SU-DHL-6 (cell line): ENCODE results near the gene AHRR.
"Not testable (repeated sequence)": the region's sequence is repeated elsewhere in the genome, so short reads cannot be mapped to it uniquely, and the experiment has no call there.

Experiments used
- H2AFZ ChIP-seq: fragments of 200-600 bp; sonication (generic); 2 replicates; pipeline ENCODE4 v1.6.1; 2014; ENCODE audit warnings: low read depth, mild to moderate bottlenecking, moderate library complexity, mixed read lengths, antibody characterized with exemption, low read length; ENCODE audit not compliant: severe bottlenecking
- H3F3A ChIP-seq: fragments of 200-600 bp; shearing (Covaris generic); 2 replicates; pipeline ENCODE4 v1.6.0; 2016; ENCODE audit warnings: antibody characterized with exemption, mild to moderate bottlenecking; ENCODE audit not compliant: insufficient read depth
- H3K27ac ChIP-seq: fragments of 200-600 bp; sonication (generic); 2 replicates; pipeline ENCODE4 v1.5.1; 2016; ENCODE audit warnings: low read depth, mild to moderate bottlenecking, low read length, moderate library complexity, mixed read lengths
- H3K27me3 ChIP-seq: fragments of 200-600 bp; sonication (generic), shearing (Covaris generic); 2 replicates; pipeline ENCODE4 v1.6.0; 2014; ENCODE audit warnings: mild to moderate bottlenecking, low read length
- H3K36me3 ChIP-seq: fragments of 200-600 bp; sonication (generic); 2 replicates; pipeline ENCODE4 v1.6.1; 2014; ENCODE audit warnings: mild to moderate bottlenecking, low read length, mixed read lengths
- H3K4me2 ChIP-seq: fragments of 300-600, 200-600 bp; shearing (Covaris generic), sonication (generic); 2 replicates; pipeline ENCODE4 v1.6.0; 2014; ENCODE audit warnings: low read length, low read depth, mild to moderate bottlenecking; ENCODE audit not compliant: poor library complexity, severe bottlenecking
- H3K4me3 ChIP-seq: fragments of 200-600 bp; sonication (generic); 2 replicates; pipeline ENCODE4 v1.5.1; 2014; ENCODE audit warnings: antibody characterized with exemption, low read length, mild to moderate bottlenecking, mixed read lengths; ENCODE audit not compliant: insufficient read depth, poor library complexity, severe bottlenecking
- H3K79me2 ChIP-seq: fragments of 200-600 bp; sonication (generic); 2 replicates; pipeline ENCODE4 v1.6.1; 2014; ENCODE audit warnings: mild to moderate bottlenecking, low read length, moderate library complexity; ENCODE audit not compliant: insufficient read depth
- H3K9ac ChIP-seq: fragments of 200-600 bp; sonication (generic); 2 replicates; pipeline ENCODE4 v1.7.0; 2014; ENCODE audit warnings: mild to moderate bottlenecking, low read length
- H3K9me2 ChIP-seq: fragments of 200-600 bp; sonication (generic); replicated peaks from 2 replicates; pipeline ENCODE4 v1.6.1; 2014; ENCODE audit warnings: low read length; ENCODE audit not compliant: insufficient read depth
- H3K9me3 ChIP-seq: fragments of 200-600 bp; sonication (generic); 2 replicates; pipeline ENCODE4 v1.6.1; 2014; ENCODE audit warnings: low read length, mixed read lengths; ENCODE audit not compliant: insufficient read depth
- H4K20me1 ChIP-seq: fragments of 200-600 bp; sonication (generic); 2 replicates; pipeline ENCODE4 v1.6.1; 2014; ENCODE audit warnings: low read depth, mild to moderate bottlenecking, antibody characterized with exemption, low read length, moderate library complexity, mixed read lengths
- CTCF ChIP-seq: fragments of 200-600 bp; sonication (generic); IDR thresholded peaks from one replicate; pipeline ENCODE4 v1.5.1; 2017; ENCODE audit warnings: antibody characterized with exemption, mild to moderate bottlenecking, low read length, moderate library complexity; ENCODE audit not compliant: insufficient read depth, poor library complexity, severe bottlenecking
- EZH2phosphoT487 ChIP-seq: fragments of 200-600 bp; sonication (generic), shearing (Covaris generic); conservative IDR thresholded peaks from 2 replicates; pipeline ENCODE4 v1.6.1; 2018; ENCODE audit warnings: mild to moderate bottlenecking, antibody characterized with exemption, low read length, moderate library complexity, mixed read lengths

The AHRR gene

GRCh38 chr5:302966-303365, 18.5 kb upstream of the AHRR start:
- H3K9me3 ChIP-seq: no peaks in the 10 kb centered on the region
- peaks cover 8% of the 10 kb centered on the region; the same call in 1 of the 2 replicates for H3K79me2 ChIP-seq
- peak overlapping the region; percentile 58 for H3K27ac ChIP-seq
- no peaks in the 10 kb centered on the region for H3K36me3 ChIP-seq
- H3K9me2 ChIP-seq: no peaks in the 10 kb centered on the region
- H4K20me1 ChIP-seq: no peaks in the 10 kb centered on the region
- TF ChIP-seq EZH2phosphoT487 (no peak), CTCF (no peak)
- no peaks in the 10 kb centered on the region for H3F3A ChIP-seq
- no peaks in the 10 kb centered on the region for H3K27me3 ChIP-seq
- no peak overlapping the region for H3K4me3 ChIP-seq
- no peak overlapping the region for H3K4me2 ChIP-seq
- no peak overlapping the region for H2AFZ ChIP-seq
- no peak overlapping the region for H3K9ac ChIP-seq

- not testable (repeated sequence) for H3K27me3 ChIP-seq, H3K27ac ChIP-seq, H3F3A ChIP-seq, H3K4me2 ChIP-seq, H3K9me3 ChIP-seq, H2AFZ ChIP-seq, H3K9me2 ChIP-seq, H4K20me1 ChIP-seq, H3K36me3 ChIP-seq, H3K9ac ChIP-seq, H3K79me2 ChIP-seq, H3K4me3 ChIP-seq
These were observed 17.8 kb upstream of the AHRR start for GRCh38 chr5:303741-304140.

DNA sequence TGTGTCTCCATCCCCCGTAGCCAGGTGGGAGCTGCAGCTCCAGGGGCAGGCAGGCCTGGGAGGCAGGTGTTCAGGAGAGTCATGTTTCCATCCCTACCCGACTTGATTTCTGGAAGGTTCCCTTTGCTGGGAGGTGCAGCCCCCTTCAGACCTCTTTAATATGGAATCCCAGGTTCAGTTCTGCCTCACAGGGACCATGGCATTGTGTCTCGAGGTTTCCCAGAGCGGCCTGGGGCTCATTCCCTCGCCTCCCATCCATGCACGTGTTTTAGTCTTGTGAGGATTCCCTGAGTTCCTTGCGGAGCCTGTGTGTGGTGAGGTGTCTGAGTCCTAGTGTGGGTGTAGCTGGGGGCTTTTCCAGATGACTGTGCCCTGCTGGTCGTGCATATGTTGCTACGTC, 16.5 kb upstream of the AHRR start:
- Histone ChIP-seq H3K36me3 (no peaks in the 10 kb centered on the region), H3K4me2 (no peak overlapping the region), H4K20me1 (no peaks in the 10 kb centered on the region), H2AFZ (no peak overlapping the region), H3K79me2 (peaks cover 13% of the 10 kb centered on the region), H3K9me3 (no peaks in the 10 kb centered on the region), H3K9ac (no peak overlapping the region), H3K27ac (no peak overlapping the region), H3F3A (no peaks in the 10 kb centered on the region), H3K9me2 (no peaks in the 10 kb centered on the region), H3K4me3 (no peak overlapping the region), H3K27me3 (no peaks in the 10 kb centered on the region)
- TF ChIP-seq CTCF: no peak
- no peak for TF ChIP-seq EZH2phosphoT487

DNA sequence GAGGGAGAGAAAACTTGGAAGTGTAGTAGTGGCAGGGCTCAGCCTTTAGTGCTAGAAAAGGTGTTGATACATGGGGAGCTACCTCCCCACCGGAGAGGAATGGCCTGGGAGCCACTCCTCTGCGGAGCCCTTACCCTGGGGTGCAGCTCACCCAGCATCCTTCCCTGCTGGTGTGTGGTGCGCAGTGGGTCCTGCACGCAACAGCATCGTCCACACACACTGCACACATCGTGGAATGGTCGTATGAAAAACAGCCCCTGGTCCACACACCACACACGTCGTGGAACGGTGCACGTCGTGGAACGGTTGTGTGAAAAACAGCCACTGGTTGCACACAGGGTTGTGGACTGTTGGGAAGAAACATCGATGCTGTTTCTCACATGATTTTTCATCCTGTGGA, 16.1 kb upstream of the AHRR start:
- TF ChIP-seq CTCF (no peak), EZH2phosphoT487 (no peak)
- Histone ChIP-seq H2AFZ (no peak overlapping the region), H3K9me3 (no peaks in the 10 kb centered on the region), H3K4me3 (no peak overlapping the region), H3K4me2 (no peak overlapping the region), H3F3A (no peaks in the 10 kb centered on the region), H3K36me3 (no peaks in the 10 kb centered on the region), H4K20me1 (no peaks in the 10 kb centered on the region), H3K79me2 (peaks cover 13% of the 10 kb centered on the region), H3K9ac (no peak overlapping the region), H3K27ac (no peak overlapping the region), H3K27me3 (no peaks in the 10 kb centered on the region), H3K9me2 (no peaks in the 10 kb centered on the region)
